HG03108 (cell line): ENCODE results near the gene CR2.
"Not testable (repeated sequence)": the region's sequence is repeated elsewhere in the genome, so short reads cannot be mapped to it uniquely, and the experiment has no call there.

Experiments
- ATAC-seq: cut with Tn5 transposase; IDR thresholded peaks from one replicate; pipeline ENCODE4 v1.9.1; 2021; ENCODE audit warnings: moderate library complexity; ENCODE audit not compliant: unreplicated experiment

CR2 gene

GRCh38 chr1:207503950-207504349 lies 49.8 kb downstream of the CR2 start:
- ATAC-seq, result no peak

- ATAC-seq, result no peak
Observed at GRCh38 chr1:207504438-207504837, 50.3 kb downstream of the CR2 start.

- ATAC-seq, result no peak
Observed at GRCh38 chr1:207510444-207510843, 56.3 kb downstream of the CR2 start.

- ATAC-seq, result no peak
Observed at GRCh38 chr1:207514890-207515289, 60.8 kb downstream of the CR2 start.

GRCh38 chr1:207516729-207517128 lies 62.6 kb downstream of the CR2 start:
- ATAC-seq, result no peak

GRCh38 chr1:207518608-207519236 lies 64.6 kb downstream of the CR2 start:
- no peak for ATAC-seq

- ATAC-seq, result no peak
Observed at GRCh38 chr1:207519505-207520399, 65.6 kb downstream of the CR2 start.

- not testable (repeated sequence) for ATAC-seq
Observed at GRCh38 chr1:207520400-207521345, 66.5 kb downstream of the CR2 start.

- not testable (repeated sequence) for ATAC-seq
Observed at GRCh38 chr1:207525239-207525638, 71.1 kb downstream of the CR2 start.

- not testable (repeated sequence) for ATAC-seq
Observed at GRCh38 chr1:207528401-207528800, 74.3 kb downstream of the CR2 start.

GRCh38 chr1:207536263-207536662 lies 82.1 kb downstream of the CR2 start:
- ATAC-seq, result not testable (repeated sequence)
